Astrocyte of the spinal cord (primary cell): Measurements from ENCODE around the gene RAPGEF3.

Experiments
- DNase-seq: peaks from one replicate; pipeline ENCODE4 v3.0.0; 2011; ENCODE audit warnings: low read depth, low spot score
- H3K4me3 ChIP-seq: 2 replicates; pipeline ENCODE4 v1.5.1; 2011; ENCODE audit warnings: low read depth, mild to moderate bottlenecking, low read length, moderate library complexity
- CTCF ChIP-seq: IDR thresholded peaks from 2 replicates; pipeline ENCODE4 v1.5.1; 2012; ENCODE audit warnings: low read depth, mild to moderate bottlenecking, low read length, inconsistent platforms
- in situ Hi-C: cut with HindIII; loops from 2 replicates; pipeline ENCODE4 v1.10.0; 2017; ENCODE audit warnings: low sequenced_read_pairs

The RAPGEF3 gene

GRCh38 chr12:47747126-47747525 lies 11.6 kb downstream of the RAPGEF3 start:
- in situ Hi-C loops = no loop called here
- DNase-seq = no peak
- no peak for TF ChIP-seq CTCF
- no peak overlapping the region for H3K4me3 ChIP-seq

- no peak for TF ChIP-seq CTCF
- no peak overlapping the region for H3K4me3 ChIP-seq
- in situ Hi-C loops = no loop called here
- no peak for DNase-seq
Measured at GRCh38 chr12:47746523-47746922, 12.2 kb downstream of the RAPGEF3 start.

- in situ Hi-C loops = no loop called here
- no peak for TF ChIP-seq CTCF
- DNase-seq = no peak
- H3K4me3 ChIP-seq = no peak overlapping the region
Measured at GRCh38 chr12:47746073-47746472, 12.6 kb downstream of the RAPGEF3 start.

GRCh38 chr12:47745485-47746041 lies 13.1 kb downstream of the RAPGEF3 start:
- TF ChIP-seq CTCF = no peak
- no peak overlapping the region for H3K4me3 ChIP-seq
- in situ Hi-C loops = no loop called here
- DNase-seq = no peak

GRCh38 chr12:47744778-47745436 lies 13.8 kb downstream of the RAPGEF3 start:
- no peak overlapping the region for H3K4me3 ChIP-seq
- in situ Hi-C loops = no loop called here
- TF ChIP-seq CTCF = no peak
- no peak for DNase-seq

- no peak for DNase-seq
- TF ChIP-seq CTCF = peak; percentile 38
- in situ Hi-C loops = no loop called here
- no peak overlapping the region for H3K4me3 ChIP-seq
Measured at GRCh38 chr12:47744005-47744651, 14.6 kb downstream of the RAPGEF3 start.
